ENCODE measurements around the gene LIMK1. TPM values are rescaled to one million over a fixed set of nuclear protein-coding genes. Genes with fewer than 3 reads are reported as not detected.

Gene LIMK1
- total and polyA plus RNA-seq, 2 of the 4 experiments (the other 2 are of a cell fraction), result 25.8 to 48.0 TPM

DNA sequence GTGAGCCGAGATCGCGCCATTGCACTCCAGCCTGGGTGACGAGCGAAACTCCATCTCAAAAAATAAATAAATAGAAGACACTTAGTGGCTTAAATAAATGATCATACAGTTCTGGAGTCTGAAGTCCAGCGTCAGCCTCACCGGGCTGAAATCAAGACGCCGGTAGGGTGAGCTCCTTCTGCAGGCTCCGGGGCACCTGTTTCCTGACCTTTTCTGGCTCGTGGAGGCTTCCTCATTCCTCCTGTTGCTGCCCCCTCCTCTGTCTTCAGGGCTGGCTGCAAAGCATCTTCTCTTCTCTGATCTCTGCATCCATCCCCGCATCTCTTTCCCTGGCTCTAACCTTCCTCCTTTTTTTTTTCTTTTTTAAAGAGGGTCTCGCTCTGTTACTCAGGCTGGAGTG lies 32.8 kb downstream of the LIMK1 start:
- Histone ChIP-seq H3K36me3 (ENCODE audit: control insufficient read depth, insufficient read depth, low read length) (peaks cover 49% of the 10 kb centered on the region), H3K9ac (ENCODE audit: low read depth, low read length) (no peak overlapping the region), H2AK9ac (replicated peaks; ENCODE audit: low read depth, low read length, poor library complexity) (no peak overlapping the region), H3K4me3 (ENCODE audit: insufficient read depth, low read depth, low read length) (no peak overlapping the region), H2BK15ac (ENCODE audit: low read depth, low read length) (no peak overlapping the region), H4K5ac (ENCODE audit: low read depth, low read length) (no peak overlapping the region), H2AK5ac (ENCODE audit: low read depth, low read length) (no peak overlapping the region), H2BK5ac (ENCODE audit: low read depth, low read length, poor library complexity, severe bottlenecking) (no peak overlapping the region), H3K27me3 (ENCODE audit: control insufficient read depth, insufficient read depth, low read length) (no peaks in the 10 kb centered on the region), H3K9me3 (ENCODE audit: control insufficient read depth, insufficient read depth, low read length) (no peaks in the 10 kb centered on the region), H3K27ac (ENCODE audit: insufficient read depth, low read length) (no peak overlapping the region), H2AFZ (replicated peaks; ENCODE audit: low read length, poor library complexity) (no peak overlapping the region), H4K20me1 (ENCODE audit: insufficient read depth, low read length) (no peaks in the 10 kb centered on the region), H3K4ac (ENCODE audit: low read depth, low read length) (no peak overlapping the region), H2BK20ac (ENCODE audit: low read depth, low read length) (no peak overlapping the region), H3K4me1 (ENCODE audit: control insufficient read depth, insufficient read depth, low read length) (no peaks in the 10 kb centered on the region), H3K23ac (ENCODE audit: low read depth, low read length) (no peak overlapping the region), H3K79me1 (ENCODE audit: low read depth in 1 of 2, low read length in 2 of 2) (no peaks in the 10 kb centered on the region), H3K18ac (ENCODE audit: low read depth, low read length) (no peak overlapping the region), H3K9me1 (ENCODE audit: insufficient read depth, low read length) (no peaks in the 10 kb centered on the region), H3K56ac (ENCODE audit: extremely low read depth, insufficient read depth, low read length) (no peak overlapping the region), H3K14ac (replicated peaks; ENCODE audit: low read depth, low read length) (no peak overlapping the region), H4K91ac (ENCODE audit: insufficient read depth, low read depth, low read length) (no peak overlapping the region), H3K4me2 (ENCODE audit: low read depth, low read length) (no peak overlapping the region), H4K8ac (ENCODE audit: low read depth in 2 of 2, low read length in 2 of 2) (no peak overlapping the region), H2BK120ac (ENCODE audit: low read depth, low read length) (no peak overlapping the region)
- ChIA-PET CTCF (interaction anchor here (0.6 kb wide), 1 partner anchor 304 kb away, joined by 4 read pairs; no protein-coding TSS in a partner anchor), POLR2A (ENCODE audit: unreplicated experiment) (no interaction called here)
- no TSS peak for BruUV-seq (replicated peaks)
- TF ChIP-seq RAD21 (IDR thresholded peaks at IDR 0.05; ENCODE audit: low read length), result no peak
- TF ChIP-seq, protein P1, sequence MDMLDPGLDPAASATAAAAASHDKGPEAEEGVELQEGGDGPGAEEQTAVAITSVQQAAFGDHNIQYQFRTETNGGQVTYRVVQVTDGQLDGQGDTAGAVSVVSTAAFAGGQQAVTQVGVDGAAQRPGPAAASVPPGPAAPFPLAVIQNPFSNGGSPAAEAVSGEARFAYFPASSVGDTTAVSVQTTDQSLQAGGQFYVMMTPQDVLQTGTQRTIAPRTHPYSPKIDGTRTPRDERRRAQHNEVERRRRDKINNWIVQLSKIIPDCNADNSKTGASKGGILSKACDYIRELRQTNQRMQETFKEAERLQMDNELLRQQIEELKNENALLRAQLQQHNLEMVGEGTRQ (IDR thresholded peaks at IDR 0.05; ENCODE audit: low read depth, low read length), result no peak
- TF ChIP-seq NFE2L2 (IDR thresholded peaks at IDR 0.05; ENCODE audit: low read depth, low read length), result no peak
- TF ChIP-seq RCOR1 (IDR thresholded peaks at IDR 0.05; ENCODE audit: insufficient replicate concordance, low read length), result no peak
- TF ChIP-seq, protein P2, sequence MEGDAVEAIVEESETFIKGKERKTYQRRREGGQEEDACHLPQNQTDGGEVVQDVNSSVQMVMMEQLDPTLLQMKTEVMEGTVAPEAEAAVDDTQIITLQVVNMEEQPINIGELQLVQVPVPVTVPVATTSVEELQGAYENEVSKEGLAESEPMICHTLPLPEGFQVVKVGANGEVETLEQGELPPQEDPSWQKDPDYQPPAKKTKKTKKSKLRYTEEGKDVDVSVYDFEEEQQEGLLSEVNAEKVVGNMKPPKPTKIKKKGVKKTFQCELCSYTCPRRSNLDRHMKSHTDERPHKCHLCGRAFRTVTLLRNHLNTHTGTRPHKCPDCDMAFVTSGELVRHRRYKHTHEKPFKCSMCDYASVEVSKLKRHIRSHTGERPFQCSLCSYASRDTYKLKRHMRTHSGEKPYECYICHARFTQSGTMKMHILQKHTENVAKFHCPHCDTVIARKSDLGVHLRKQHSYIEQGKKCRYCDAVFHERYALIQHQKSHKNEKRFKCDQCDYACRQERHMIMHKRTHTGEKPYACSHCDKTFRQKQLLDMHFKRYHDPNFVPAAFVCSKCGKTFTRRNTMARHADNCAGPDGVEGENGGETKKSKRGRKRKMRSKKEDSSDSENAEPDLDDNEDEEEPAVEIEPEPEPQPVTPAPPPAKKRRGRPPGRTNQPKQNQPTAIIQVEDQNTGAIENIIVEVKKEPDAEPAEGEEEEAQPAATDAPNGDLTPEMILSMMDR (conservative IDR thresholded peaks at IDR 0.05; ENCODE audit: low read depth, low read length), result no peak
- TF ChIP-seq SMC3 (IDR thresholded peaks at IDR 0.05; ENCODE audit: low read depth, low read length), result no peak
- TF ChIP-seq MXI1 (IDR thresholded peaks at IDR 0.05; ENCODE audit: borderline replicate concordance, low read depth, low read length), result no peak
- no peak for TF ChIP-seq CEBPB (IDR thresholded peaks at IDR 0.05; ENCODE audit: low read depth, low read length)
- no peak for TF ChIP-seq BHLHE40 (IDR thresholded peaks at IDR 0.05; ENCODE audit: low read depth, low read length)
- TF ChIP-seq, protein P3, sequence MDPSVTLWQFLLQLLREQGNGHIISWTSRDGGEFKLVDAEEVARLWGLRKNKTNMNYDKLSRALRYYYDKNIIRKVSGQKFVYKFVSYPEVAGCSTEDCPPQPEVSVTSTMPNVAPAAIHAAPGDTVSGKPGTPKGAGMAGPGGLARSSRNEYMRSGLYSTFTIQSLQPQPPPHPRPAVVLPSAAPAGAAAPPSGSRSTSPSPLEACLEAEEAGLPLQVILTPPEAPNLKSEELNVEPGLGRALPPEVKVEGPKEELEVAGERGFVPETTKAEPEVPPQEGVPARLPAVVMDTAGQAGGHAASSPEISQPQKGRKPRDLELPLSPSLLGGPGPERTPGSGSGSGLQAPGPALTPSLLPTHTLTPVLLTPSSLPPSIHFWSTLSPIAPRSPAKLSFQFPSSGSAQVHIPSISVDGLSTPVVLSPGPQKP (IDR thresholded peaks at IDR 0.05; ENCODE audit: borderline replicate concordance, low read depth, low read length), result no peak
- no peak for TF ChIP-seq CHD1 (IDR thresholded peaks at IDR 0.05; ENCODE audit: low read depth, low read length)
- TF ChIP-seq MAFK (IDR thresholded peaks at IDR 0.05; ENCODE audit: low read depth, low read length), result no peak
- TF ChIP-seq RFX5 (IDR thresholded peaks at IDR 0.05; ENCODE audit: low read depth, low read length), result no peak
- TF ChIP-seq FOS (IDR thresholded peaks at IDR 0.05; ENCODE audit: low read depth, low read length), result no peak
- TF ChIP-seq POLR2A (IDR thresholded peaks at IDR 0.05; ENCODE audit: low read depth, low read length), result no peak
- TF ChIP-seq MAZ (IDR thresholded peaks at IDR 0.05; ENCODE audit: borderline replicate concordance, low read depth, low read length), result no peak
- ATAC-seq (ENCODE audit: low read depth) (no peak), DNase-seq (no peak)
- intact Hi-C loops (cut with micrococcal nuclease) (no loop called here), in situ Hi-C loops (cut with MboI; ENCODE audit: low sequenced_read_pairs) (no loop called here), dilution Hi-C loops (cut with HindIII; ENCODE audit: low sequenced_read_pairs, unreplicated experiment) (no loop called here)
- 80% methylated on average over 6 of the region's 13 CpGs; no CpG with 5 or more reads in 1 of the 2 experiments for whole genome bisulfite sequencing, 2 experiments (ENCODE audit: extremely low coverage in 2 of 2, insufficient read length in 1 of 2)

All from IMR-90 (cell line).